Gastroesophageal sphincter (tissue), 3 donors: ENCODE measurements around the gene CAPZB.

Experiments
- CTCF ChIP-seq, 4 experiments: fragments of 200-600 bp in 2 of 4; fragments of 450-650 bp in 2 of 4; sonication (generic) in 1 of 4; IDR thresholded peaks; one replicate each; pipeline ENCODE4 v1.5.1; 2017 to 2019; ENCODE audit warnings: antibody characterized with exemption in 4 of 4, mild to moderate bottlenecking in 2 of 4, moderate library complexity in 2 of 4
- EP300 ChIP-seq: sonication (generic); formaldehyde crosslinking; IDR thresholded peaks from one replicate; pipeline ENCODE4 v1.6.1; 2017; ENCODE audit warnings: antibody characterized with exemption, mild to moderate bottlenecking
- POLR2A ChIP-seq, 2 donors: fragments of 450-650 bp; IDR thresholded peaks; one replicate each; pipeline ENCODE4 v1.6.1; 2017; ENCODE audit warnings: antibody characterized with exemption in 2 of 2, mild to moderate bottlenecking in 2 of 2, moderate library complexity in 1 of 2
- POLR2AphosphoS5 ChIP-seq: sonication (generic); formaldehyde crosslinking; IDR thresholded peaks from one replicate; pipeline ENCODE4 v1.6.1; 2017; ENCODE audit warnings: antibody characterized with exemption

GRCh38 chr1:19326748-19327065, 158.6 kb downstream of the CAPZB start:
- TF ChIP-seq POLR2AphosphoS5 (no peak), POLR2A (IDR thresholded peaks at IDR 0.05) (no peak), CTCF (IDR thresholded peaks at IDR 0.05) (no peak), EP300 (no peak)
